Epithelial cell of proximal tubule (primary cell): ENCODE measurements around the gene B3GNT3. TPM values are rescaled to one million over a fixed set of nuclear protein-coding genes. Genes with fewer than 3 reads are reported as not detected.

ENCODE experiments used
- DNase-seq: peaks from one replicate; pipeline ENCODE4 v3.0.0-alpha.2; 2011; ENCODE audit warnings: low read depth
- H3K4me3 ChIP-seq: 2 replicates; pipeline ENCODE4 v1.5.1; 2011; ENCODE audit warnings: low read depth, mild to moderate bottlenecking, low read length
- total RNA-seq: library from RNA; depleted of rRNA; stranded (reverse); fragments of >200 nt; gene quantifications from 2 replicates; pipeline ENCODE4 v1.2.3, GENCODE V29; 2015
- TF ChIP-seq, protein P1 (sequence below): conservative IDR thresholded peaks from 2 replicates; pipeline ENCODE4 v1.5.1; 2012; ENCODE audit warnings: low read depth, mild to moderate bottlenecking, low read length

B3GNT3 gene
- total RNA-seq, result 11.1 and 17.3 TPM in 2 replicates

- H3K4me3 ChIP-seq, result peak within 1 kb of the TSS; percentile 58
- TF ChIP-seq, protein P1, sequence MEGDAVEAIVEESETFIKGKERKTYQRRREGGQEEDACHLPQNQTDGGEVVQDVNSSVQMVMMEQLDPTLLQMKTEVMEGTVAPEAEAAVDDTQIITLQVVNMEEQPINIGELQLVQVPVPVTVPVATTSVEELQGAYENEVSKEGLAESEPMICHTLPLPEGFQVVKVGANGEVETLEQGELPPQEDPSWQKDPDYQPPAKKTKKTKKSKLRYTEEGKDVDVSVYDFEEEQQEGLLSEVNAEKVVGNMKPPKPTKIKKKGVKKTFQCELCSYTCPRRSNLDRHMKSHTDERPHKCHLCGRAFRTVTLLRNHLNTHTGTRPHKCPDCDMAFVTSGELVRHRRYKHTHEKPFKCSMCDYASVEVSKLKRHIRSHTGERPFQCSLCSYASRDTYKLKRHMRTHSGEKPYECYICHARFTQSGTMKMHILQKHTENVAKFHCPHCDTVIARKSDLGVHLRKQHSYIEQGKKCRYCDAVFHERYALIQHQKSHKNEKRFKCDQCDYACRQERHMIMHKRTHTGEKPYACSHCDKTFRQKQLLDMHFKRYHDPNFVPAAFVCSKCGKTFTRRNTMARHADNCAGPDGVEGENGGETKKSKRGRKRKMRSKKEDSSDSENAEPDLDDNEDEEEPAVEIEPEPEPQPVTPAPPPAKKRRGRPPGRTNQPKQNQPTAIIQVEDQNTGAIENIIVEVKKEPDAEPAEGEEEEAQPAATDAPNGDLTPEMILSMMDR, result no peak
- no peak for DNase-seq
Observed at GRCh38 chr19:17794731-17795494, at the start of gene B3GNT3. Gene B3GNT3 (plus strand): TSS chr19:17795138. CDS start chr19:17807808, 12,670 bp downstream.

- H3K4me3 ChIP-seq, result peak overlapping the region; percentile 51
- TF ChIP-seq, protein P1, result no peak
- DNase-seq, result peak; percentile 33
Observed at GRCh38 chr19:17747205-17748098, 47.5 kb upstream of the B3GNT3 start.

GRCh38 chr19:17748884-17749638 is 45.9 kb upstream of the B3GNT3 start:
- TF ChIP-seq, protein P1, result no peak
- DNase-seq, result no peak
- no peak overlapping the region for H3K4me3 ChIP-seq

DNA sequence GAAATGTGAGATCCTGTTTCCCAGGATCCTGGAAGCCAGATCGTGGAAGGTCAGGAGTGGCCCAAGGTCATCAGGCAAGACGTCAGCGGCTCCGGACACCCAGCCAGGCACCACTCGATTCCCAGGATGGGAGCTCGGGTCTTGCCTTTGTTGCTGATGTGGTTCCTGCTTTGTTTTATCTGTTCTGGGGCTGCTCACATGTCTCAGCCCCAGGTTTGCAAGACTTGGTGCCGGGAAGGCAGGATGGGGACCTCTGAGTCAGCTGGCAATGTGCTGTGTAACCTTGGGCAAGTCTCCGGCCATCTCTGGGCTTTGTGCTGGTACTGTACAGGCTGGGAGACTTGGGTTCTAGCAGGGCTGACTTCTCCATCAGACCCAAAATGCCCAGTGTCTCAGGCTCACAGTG is 45.0 kb upstream of the B3GNT3 start:
- TF ChIP-seq, protein P1, result no peak
- DNase-seq, result no peak
- no peak overlapping the region for H3K4me3 ChIP-seq

DNA sequence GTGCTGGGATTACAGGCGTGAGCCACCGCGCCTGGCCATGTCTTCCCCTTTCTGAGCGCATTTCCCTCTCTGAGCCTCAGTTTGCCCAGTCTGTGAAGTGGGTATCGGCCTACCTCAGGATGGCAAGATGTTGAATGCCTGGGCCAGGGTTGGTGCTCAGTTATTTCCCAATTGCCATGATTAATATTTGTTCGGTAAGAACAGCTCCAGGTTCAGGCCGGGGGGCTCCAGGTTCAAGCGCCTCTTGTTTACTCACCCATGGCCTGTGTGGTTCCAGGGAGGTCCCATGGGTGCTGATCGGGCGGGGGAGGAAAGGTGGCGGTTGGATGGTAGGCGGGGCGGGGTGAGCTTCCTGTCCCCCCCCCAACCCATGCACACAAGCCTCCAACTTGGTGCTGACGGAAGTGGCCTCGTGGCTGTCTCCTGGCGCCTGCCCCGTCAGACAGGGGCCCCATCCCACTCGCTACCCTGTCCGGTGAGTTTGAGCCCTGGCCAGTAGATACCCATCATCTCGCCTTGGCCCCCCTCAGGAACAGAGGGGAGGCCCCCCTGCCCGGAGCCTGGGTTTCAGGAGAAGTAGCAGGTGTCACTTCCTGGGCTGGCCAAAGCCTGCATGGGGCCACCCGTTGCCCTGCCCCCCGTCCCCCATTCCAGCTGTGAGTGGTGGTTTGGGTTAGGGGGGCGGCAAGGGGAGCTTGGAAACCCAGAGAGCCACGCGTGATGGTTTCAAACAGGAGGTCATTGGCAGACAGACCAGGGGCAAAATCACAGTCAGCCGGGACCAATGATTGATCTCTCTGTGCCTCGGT is 43.6 kb upstream of the B3GNT3 start, which contains the start of gene FCHO1:
Gene FCHO1 (plus strand): TSS at position 375 of the 809 bp plus-strand sequence. CDS start 3,688 bp downstream, outside the sequence.
- no peak for DNase-seq
- TF ChIP-seq, protein P1, result no peak
- H3K4me3 ChIP-seq, result no peak within 1 kb of the TSS

DNA sequence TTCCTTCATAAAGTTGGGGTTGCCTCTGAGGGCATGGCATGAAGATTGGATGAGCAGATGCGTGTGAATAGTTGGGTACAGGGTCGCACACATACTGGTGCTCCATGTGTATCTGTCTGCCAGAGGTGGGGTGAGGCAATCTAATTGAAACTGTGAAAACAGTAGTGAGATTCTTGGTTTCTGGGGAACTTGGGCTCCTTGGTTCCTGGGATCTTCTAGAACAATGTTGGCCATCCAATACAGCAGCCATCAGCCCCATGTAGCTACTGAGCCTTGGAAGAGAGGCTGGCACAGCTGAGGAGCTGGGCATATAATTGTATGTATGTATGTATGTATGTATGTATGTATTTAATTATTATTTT is 43.0 kb upstream of the B3GNT3 start:
- TF ChIP-seq, protein P1, result no peak
- no peak overlapping the region for H3K4me3 ChIP-seq
- DNase-seq, result no peak
